ENCODE results near the gene MYO18A. TPM values are rescaled to one million over a fixed set of nuclear protein-coding genes. Genes with fewer than 3 reads are reported as not detected.

Gene MYO18A
- polyA plus RNA-seq, 1 donor (not counting 4 experiments of a cell fraction or from before 2014, with no cell fraction given): 20.0 TPM

GRCh38 chr17:29215717-29216116 is 35.5 kb upstream of the MYO18A start:
- H3K9me1 ChIP-seq (ENCODE audit: control insufficient read depth, extremely low read depth, insufficient read depth, low read length): no peaks in the 10 kb centered on the region
- peaks cover 53% of the 10 kb centered on the region for H3K4me1 ChIP-seq (ENCODE audit: control insufficient read depth, extremely low read depth, insufficient read depth, low read length)
- no peak for DNase-seq (ENCODE audit: low read depth, low spot score)
- H3K4me3 ChIP-seq (ENCODE audit: control insufficient read depth in 2 of 3, extremely low read depth in 1 of 3, insufficient read depth in 2 of 3, low read depth in 1 of 3, low read length in 3 of 3): no peak overlapping the region
- H3K9ac ChIP-seq (ENCODE audit: control insufficient read depth, extremely low read depth, insufficient read depth, low read length): no peak overlapping the region
- H3K36me3 ChIP-seq (ENCODE audit: control insufficient read depth in 2 of 2, extremely low read depth in 1 of 2, insufficient read depth in 2 of 2, low read length in 2 of 2): no peaks in the 10 kb centered on the region
- H3K9me3 ChIP-seq (ENCODE audit: control insufficient read depth, low read depth, low read length): no peaks in the 10 kb centered on the region
- H3K4me2 ChIP-seq (ENCODE audit: control insufficient read depth, extremely low read depth, insufficient read depth, low read depth, low read length): peak overlapping the region; percentile 58
- no peaks in the 10 kb centered on the region for H4K20me1 ChIP-seq (ENCODE audit: control insufficient read depth, extremely low read depth, insufficient read depth, low read length)
- TF ChIP-seq EZH2 (IDR thresholded peaks at IDR 0.05; ENCODE audit: low read length) (no peak), CTCF (optimal IDR thresholded peaks at IDR 0.05 in 1 of 3, IDR thresholded peaks at IDR 0.05 in 1 of 3, conservative IDR thresholded peaks at IDR 0.05 in 1 of 3; ENCODE audit: extremely low read depth in 1 of 3, insufficient read depth in 2 of 3, low read length in 3 of 3) (no peak)
- dilution Hi-C loops (cut with MboI; ENCODE audit: extremely low pct_ligation_motif_present, low sequenced_read_pairs): no loop called here
- peak overlapping the region; percentile 67 for H3K27ac ChIP-seq (ENCODE audit: control insufficient read depth, insufficient read depth, low read length)
- no peaks in the 10 kb centered on the region for H3K27me3 ChIP-seq (ENCODE audit: control insufficient read depth, extremely low read depth, insufficient read depth, low read length)
- no peaks in the 10 kb centered on the region for H3K79me2 ChIP-seq (ENCODE audit: control insufficient read depth, insufficient read depth, low read length)
- FAIRE-seq: no peak
- no peak overlapping the region for H2AFZ ChIP-seq (ENCODE audit: control insufficient read depth, low read length)

GRCh38 chr17:29215174-29215573 is 35.0 kb upstream of the MYO18A start:
- Histone ChIP-seq H3K36me3 (ENCODE audit: control insufficient read depth in 2 of 2, extremely low read depth in 1 of 2, insufficient read depth in 2 of 2, low read length in 2 of 2) (no peaks in the 10 kb centered on the region), H3K79me2 (ENCODE audit: control insufficient read depth, insufficient read depth, low read length) (no peaks in the 10 kb centered on the region), H3K27me3 (ENCODE audit: control insufficient read depth, extremely low read depth, insufficient read depth, low read length) (no peaks in the 10 kb centered on the region), H2AFZ (ENCODE audit: control insufficient read depth, low read length) (no peak overlapping the region), H3K4me3 (ENCODE audit: control insufficient read depth in 2 of 3, extremely low read depth in 1 of 3, insufficient read depth in 2 of 3, low read depth in 1 of 3, low read length in 3 of 3) (no peak overlapping the region), H3K9ac (ENCODE audit: control insufficient read depth, extremely low read depth, insufficient read depth, low read length) (no peak overlapping the region), H4K20me1 (ENCODE audit: control insufficient read depth, extremely low read depth, insufficient read depth, low read length) (no peaks in the 10 kb centered on the region), H3K9me1 (ENCODE audit: control insufficient read depth, extremely low read depth, insufficient read depth, low read length) (no peaks in the 10 kb centered on the region), H3K9me3 (ENCODE audit: control insufficient read depth, low read depth, low read length) (no peaks in the 10 kb centered on the region), H3K4me2 (ENCODE audit: control insufficient read depth, extremely low read depth, insufficient read depth, low read depth, low read length) (no peak overlapping the region), H3K27ac (ENCODE audit: control insufficient read depth, insufficient read depth, low read length) (peak overlapping the region; percentile 20), H3K4me1 (ENCODE audit: control insufficient read depth, extremely low read depth, insufficient read depth, low read length) (peaks cover 53% of the 10 kb centered on the region)
- DNase-seq (ENCODE audit: low read depth, low spot score) (no peak), FAIRE-seq (no peak)
- dilution Hi-C loops (cut with MboI; ENCODE audit: extremely low pct_ligation_motif_present, low sequenced_read_pairs): no loop called here
- no peak for TF ChIP-seq CTCF (optimal IDR thresholded peaks at IDR 0.05 in 1 of 3, IDR thresholded peaks at IDR 0.05 in 1 of 3, conservative IDR thresholded peaks at IDR 0.05 in 1 of 3; ENCODE audit: extremely low read depth in 1 of 3, insufficient read depth in 2 of 3, low read length in 3 of 3)
- TF ChIP-seq EZH2 (IDR thresholded peaks at IDR 0.05; ENCODE audit: low read length): no peak

Data from keratinocyte (primary cell).